MM.1S (cell line): ENCODE data around the gene CHURC1.
A peak's percentile ranks its signal among the peaks of the same experiment; 100 is the strongest.
"Not testable (repeated sequence)": the region's sequence is repeated elsewhere in the genome, so short reads cannot be mapped to it uniquely, and the experiment has no call there.

Experiments
- DNase-seq: peaks from one replicate; pipeline ENCODE4 v3.0.0-alpha.2; 2015
- H2AFZ ChIP-seq: fragments of 300-600 bp; sonication (generic); 2 replicates; pipeline ENCODE4 v1.6.0; 2016; ENCODE audit warnings: antibody characterized with exemption, low read length
- H3F3A ChIP-seq: fragments of 300-600 bp; sonication (generic); 2 replicates; pipeline ENCODE4 v1.6.1; 2016; ENCODE audit warnings: mild to moderate bottlenecking, antibody characterized with exemption, low read length, moderate library complexity, mixed read lengths; ENCODE audit not compliant: insufficient read depth
- H3K27ac ChIP-seq: fragments of 300-600 bp; sonication (generic); 2 replicates; pipeline ENCODE4 v1.5.1; 2016; ENCODE audit warnings: mild to moderate bottlenecking, low read length
- H3K27me3 ChIP-seq: fragments of 300-600 bp; sonication (generic); replicated peaks from 2 replicates; pipeline ENCODE4 v1.6.0; 2016; ENCODE audit warnings: low read length; ENCODE audit not compliant: insufficient read depth
- H3K36me3 ChIP-seq: fragments of 300-600 bp; sonication (generic); replicated peaks from 2 replicates; pipeline ENCODE4 v1.6.1; 2016; ENCODE audit warnings: mild to moderate bottlenecking, low read length, mixed read lengths; ENCODE audit not compliant: insufficient read depth
- H3K4me1 ChIP-seq: fragments of 300-600 bp; sonication (generic); 2 replicates; pipeline ENCODE4 v1.6.1; 2016; ENCODE audit warnings: low read length, mixed read lengths
- H3K4me2 ChIP-seq: fragments of 300-600 bp; sonication (generic); 2 replicates; pipeline ENCODE4 v1.6.0; 2016; ENCODE audit warnings: low read depth, low read length
- H3K4me3 ChIP-seq: fragments of 300-600 bp; sonication (generic); 2 replicates; pipeline ENCODE4 v1.5.1; 2016; ENCODE audit warnings: low read length, mixed read lengths
- H3K79me2 ChIP-seq: fragments of 300-600 bp; sonication (generic); 2 replicates; pipeline ENCODE4 v1.6.1; 2016; ENCODE audit warnings: mixed run types, low read length, mixed read lengths
- H3K9ac ChIP-seq: fragments of 300-600 bp; sonication (generic); 2 replicates; pipeline ENCODE4 v1.6.1; 2016; ENCODE audit warnings: low read length, mixed read lengths
- H3K9me2 ChIP-seq: fragments of 300-600 bp; sonication (generic); replicated peaks from 2 replicates; pipeline ENCODE4 v1.6.1; 2016; ENCODE audit warnings: mild to moderate bottlenecking, low read length, mixed read lengths; ENCODE audit not compliant: insufficient read depth
- H3K9me3 ChIP-seq: fragments of 300-600 bp; sonication (generic); replicated peaks from 2 replicates; pipeline ENCODE4 v1.6.1; 2016; ENCODE audit warnings: mild to moderate bottlenecking, low read length, mixed read lengths; ENCODE audit not compliant: insufficient read depth
- H4K20me1 ChIP-seq: fragments of 300-600 bp; sonication (generic); 2 replicates; pipeline ENCODE4 v1.6.1; 2016; ENCODE audit warnings: mild to moderate bottlenecking, low read length, moderate library complexity, mixed read lengths; ENCODE audit not compliant: insufficient read depth
- EZH2 ChIP-seq: fragments of 300-600 bp; sonication (generic); optimal IDR thresholded peaks from 2 replicates; pipeline ENCODE3; 2017; ENCODE audit warnings: low read depth, mild to moderate bottlenecking, antibody characterized with exemption, low read length, mixed read lengths
- EZH2phosphoT487 ChIP-seq: fragments of 300-600 bp; sonication (generic); IDR thresholded peaks from 2 replicates; pipeline ENCODE4 v1.6.1; 2018; ENCODE audit warnings: antibody characterized with exemption, low read length
- TF ChIP-seq, protein P1 (sequence below): fragments of 300-600 bp; sonication (generic); IDR thresholded peaks from 2 replicates; pipeline ENCODE4 v1.5.1; 2016; ENCODE audit warnings: antibody characterized with exemption, low read length, mixed read lengths

Gene CHURC1

GRCh38 chr14:64912261-64912660, 2.0 kb upstream of the CHURC1 start:
- H3K9me2 ChIP-seq, result no peaks in the 10 kb centered on the region
- no peaks in the 10 kb centered on the region for H3K9me3 ChIP-seq
- no peak overlapping the region for H3K4me3 ChIP-seq
- TF ChIP-seq EZH2phosphoT487 (no peak), EZH2 (no peak)
- TF ChIP-seq, protein P1, sequence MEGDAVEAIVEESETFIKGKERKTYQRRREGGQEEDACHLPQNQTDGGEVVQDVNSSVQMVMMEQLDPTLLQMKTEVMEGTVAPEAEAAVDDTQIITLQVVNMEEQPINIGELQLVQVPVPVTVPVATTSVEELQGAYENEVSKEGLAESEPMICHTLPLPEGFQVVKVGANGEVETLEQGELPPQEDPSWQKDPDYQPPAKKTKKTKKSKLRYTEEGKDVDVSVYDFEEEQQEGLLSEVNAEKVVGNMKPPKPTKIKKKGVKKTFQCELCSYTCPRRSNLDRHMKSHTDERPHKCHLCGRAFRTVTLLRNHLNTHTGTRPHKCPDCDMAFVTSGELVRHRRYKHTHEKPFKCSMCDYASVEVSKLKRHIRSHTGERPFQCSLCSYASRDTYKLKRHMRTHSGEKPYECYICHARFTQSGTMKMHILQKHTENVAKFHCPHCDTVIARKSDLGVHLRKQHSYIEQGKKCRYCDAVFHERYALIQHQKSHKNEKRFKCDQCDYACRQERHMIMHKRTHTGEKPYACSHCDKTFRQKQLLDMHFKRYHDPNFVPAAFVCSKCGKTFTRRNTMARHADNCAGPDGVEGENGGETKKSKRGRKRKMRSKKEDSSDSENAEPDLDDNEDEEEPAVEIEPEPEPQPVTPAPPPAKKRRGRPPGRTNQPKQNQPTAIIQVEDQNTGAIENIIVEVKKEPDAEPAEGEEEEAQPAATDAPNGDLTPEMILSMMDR, result no peak
- H3K4me1 ChIP-seq, result peaks cover 10% of the 10 kb centered on the region; the same call in 1 of the 2 replicates
- H3K9ac ChIP-seq, result no peak overlapping the region
- H2AFZ ChIP-seq, result no peak overlapping the region
- 0 out of 2 replicates have a peak overlapping the region, but pooled peaks have one; percentile 15 for H3K4me2 ChIP-seq
- H3F3A ChIP-seq, result no peaks in the 10 kb centered on the region
- no peaks in the 10 kb centered on the region for H4K20me1 ChIP-seq
- peaks cover 29% of the 10 kb centered on the region for H3K79me2 ChIP-seq
- DNase-seq, result peak; percentile 40
- H3K27ac ChIP-seq, result no peak overlapping the region; the same call in 1 of the 2 replicates
- H3K27me3 ChIP-seq, result no peaks in the 10 kb centered on the region
- H3K36me3 ChIP-seq, result no peaks in the 10 kb centered on the region

GRCh38 chr14:64913477-64913876, 778 bp upstream of the CHURC1 start:
- not testable (repeated sequence) for H3K4me3 ChIP-seq, H3K27ac ChIP-seq, H2AFZ ChIP-seq

GRCh38 chr14:64915029-64915424, 772 bp downstream of the CHURC1 start:
- Histone ChIP-seq H3K4me1 (peaks cover 10% of the 10 kb centered on the region; the same call in 1 of the 2 replicates), H3K27me3 (no peaks in the 10 kb centered on the region), H3K36me3 (no peaks in the 10 kb centered on the region), H3K9me2 (no peaks in the 10 kb centered on the region), H2AFZ (peak overlapping the region; percentile 74; the same call in 1 of the 2 replicates), H3K4me3 (peak overlapping the region; percentile 86), H3K9me3 (no peaks in the 10 kb centered on the region), H3K79me2 (peaks cover 53% of the 10 kb centered on the region), H3K4me2 (peak overlapping the region; percentile 77), H3K27ac (peak overlapping the region; percentile 54; the same call in 1 of the 2 replicates), H3K9ac (peak overlapping the region; percentile 91; the same call in 1 of the 2 replicates), H4K20me1 (no peaks in the 10 kb centered on the region), H3F3A (no peaks in the 10 kb centered on the region)
- DNase-seq, result no peak
- TF ChIP-seq EZH2phosphoT487 (no peak), EZH2 (no peak)
- TF ChIP-seq, protein P1, result no peak

More at GRCh38 chr14:64913477-64913876, 778 bp upstream of the CHURC1 start:
- not testable (repeated sequence) for H3K9me3 ChIP-seq, DNase-seq, H3F3A ChIP-seq, H3K27me3 ChIP-seq, H3K9ac ChIP-seq, H4K20me1 ChIP-seq, H3K36me3 ChIP-seq, H3K9me2 ChIP-seq
- Histone ChIP-seq H3K4me1 (peaks cover 10% of the 10 kb centered on the region; the same call in 1 of the 2 replicates), H3K4me2 (peak overlapping the region; percentile 72), H3K79me2 (peaks cover 41% of the 10 kb centered on the region)

DNA sequence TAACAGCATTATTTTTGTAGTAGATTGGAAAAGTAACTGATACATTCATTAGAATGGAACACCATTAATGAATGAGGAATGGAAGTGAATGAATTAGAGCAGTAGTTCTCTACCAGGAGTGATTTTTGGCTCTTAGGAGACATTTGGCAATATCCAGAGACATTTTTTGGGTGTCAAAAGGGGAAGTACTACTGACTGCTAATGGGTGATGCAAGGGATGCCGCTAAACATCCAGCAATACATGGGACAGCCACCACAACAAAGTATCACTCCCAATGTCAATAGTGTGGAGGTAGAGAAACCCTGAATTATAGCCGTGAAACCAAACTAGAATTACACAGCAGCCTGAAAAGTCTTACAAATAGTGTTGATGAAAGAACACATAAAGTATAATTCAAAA, 1.5 kb downstream of the CHURC1 start:
- peaks cover 59% of the 10 kb centered on the region for H3K79me2 ChIP-seq
- TF ChIP-seq, protein P1, result no peak
- no peak for TF ChIP-seq EZH2phosphoT487
- H3K4me1 ChIP-seq, result peaks cover 10% of the 10 kb centered on the region; the same call in 1 of the 2 replicates
- H3K9ac ChIP-seq, result no peak overlapping the region
- no peaks in the 10 kb centered on the region for H3K9me2 ChIP-seq
- H2AFZ ChIP-seq, result no peak overlapping the region
- H3K4me2 ChIP-seq, result no peak overlapping the region
- H3K27me3 ChIP-seq, result no peaks in the 10 kb centered on the region
- H3F3A ChIP-seq, result no peaks in the 10 kb centered on the region
- H3K4me3 ChIP-seq, result no peak overlapping the region
- DNase-seq, result no peak
- no peak overlapping the region for H3K27ac ChIP-seq
- no peaks in the 10 kb centered on the region for H3K9me3 ChIP-seq
- no peaks in the 10 kb centered on the region for H3K36me3 ChIP-seq
- no peaks in the 10 kb centered on the region for H4K20me1 ChIP-seq
